Suprapubic skin (tissue), 4 donors: Measurements from ENCODE around the gene ITPR2.
"Not testable (repeated sequence)": the region's sequence is repeated elsewhere in the genome, so short reads cannot be mapped to it uniquely, and the experiment has no call there.

Experiments used
- POLR2A ChIP-seq, 2 donors: fragments of 450-650 bp; IDR thresholded peaks; one replicate each; pipeline ENCODE4 v1.6.1; 2017; ENCODE audit warnings: antibody characterized with exemption in 2 of 2, mild to moderate bottlenecking in 2 of 2, moderate library complexity in 2 of 2
- POLR2AphosphoS5 ChIP-seq, 3 donors: sonication (generic); formaldehyde crosslinking; IDR thresholded peaks; one replicate each; pipeline ENCODE4 v1.6.1; 2017; ENCODE audit warnings: antibody characterized with exemption in 3 of 3
- TF ChIP-seq, protein P1 (sequence below), 2 donors: fragments of 200-600 bp in 1 of 2; fragments of 450-650 bp in 1 of 2; sonication (generic) in 1 of 2; IDR thresholded peaks; one replicate each; pipeline ENCODE4 v1.5.1; 2016 to 2019; ENCODE audit warnings: antibody characterized with exemption in 2 of 2, mild to moderate bottlenecking in 1 of 2, moderate library complexity in 1 of 2

DNA sequence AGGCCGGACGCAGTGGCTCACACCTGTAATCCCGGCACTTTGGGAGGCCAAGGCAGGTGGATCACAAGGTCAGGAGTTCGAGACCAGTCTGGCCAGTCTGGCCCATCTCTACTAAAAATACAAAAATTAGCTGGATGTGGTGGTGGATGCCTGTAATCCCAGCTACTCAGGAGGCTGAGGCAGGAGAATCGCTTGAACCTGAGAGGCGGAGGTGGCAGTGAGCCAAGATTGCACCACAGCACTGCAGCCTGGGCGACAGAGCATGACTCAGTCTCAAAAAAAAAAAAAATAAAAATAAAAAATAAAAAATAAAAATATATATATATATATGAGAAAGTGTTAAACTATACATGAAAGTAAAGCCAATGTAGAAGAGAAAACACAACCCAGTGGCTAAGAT, 228.2 kb downstream of the ITPR2 start:
- TF ChIP-seq, protein P1, sequence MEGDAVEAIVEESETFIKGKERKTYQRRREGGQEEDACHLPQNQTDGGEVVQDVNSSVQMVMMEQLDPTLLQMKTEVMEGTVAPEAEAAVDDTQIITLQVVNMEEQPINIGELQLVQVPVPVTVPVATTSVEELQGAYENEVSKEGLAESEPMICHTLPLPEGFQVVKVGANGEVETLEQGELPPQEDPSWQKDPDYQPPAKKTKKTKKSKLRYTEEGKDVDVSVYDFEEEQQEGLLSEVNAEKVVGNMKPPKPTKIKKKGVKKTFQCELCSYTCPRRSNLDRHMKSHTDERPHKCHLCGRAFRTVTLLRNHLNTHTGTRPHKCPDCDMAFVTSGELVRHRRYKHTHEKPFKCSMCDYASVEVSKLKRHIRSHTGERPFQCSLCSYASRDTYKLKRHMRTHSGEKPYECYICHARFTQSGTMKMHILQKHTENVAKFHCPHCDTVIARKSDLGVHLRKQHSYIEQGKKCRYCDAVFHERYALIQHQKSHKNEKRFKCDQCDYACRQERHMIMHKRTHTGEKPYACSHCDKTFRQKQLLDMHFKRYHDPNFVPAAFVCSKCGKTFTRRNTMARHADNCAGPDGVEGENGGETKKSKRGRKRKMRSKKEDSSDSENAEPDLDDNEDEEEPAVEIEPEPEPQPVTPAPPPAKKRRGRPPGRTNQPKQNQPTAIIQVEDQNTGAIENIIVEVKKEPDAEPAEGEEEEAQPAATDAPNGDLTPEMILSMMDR (IDR thresholded peaks at IDR 0.05) = not testable (repeated sequence)
- TF ChIP-seq POLR2AphosphoS5, POLR2A (IDR thresholded peaks at IDR 0.05): not testable (repeated sequence)
